Measurements from ENCODE around the gene OSM.

OSM gene

GRCh38 chr22:30292069-30292970, 25.7 kb upstream of the OSM start:
- DNase-seq (ENCODE audit: extremely low read depth, low read depth): no peak
- H3K4me3 ChIP-seq (replicated peaks; ENCODE audit: low read depth, low read length): no peak overlapping the region
- no peak for TF ChIP-seq CTCF (IDR thresholded peaks at IDR 0.05; ENCODE audit: low read depth, low read length, missing control alignments)

- DNase-seq (ENCODE audit: extremely low read depth, low read depth): no peak
- no peak for TF ChIP-seq CTCF (IDR thresholded peaks at IDR 0.05; ENCODE audit: low read depth, low read length, missing control alignments)
- no peak overlapping the region for H3K4me3 ChIP-seq (replicated peaks; ENCODE audit: low read depth, low read length)
These were observed 24.6 kb upstream of the OSM start for GRCh38 chr22:30291058-30291892.

- H3K4me3 ChIP-seq (replicated peaks; ENCODE audit: low read depth, low read length): no peak overlapping the region; the same call in 1 of the 2 replicates
- DNase-seq (ENCODE audit: extremely low read depth, low read depth): no peak
These were observed 23.8 kb upstream of the OSM start for GRCh38 chr22:30290342-30291057.

GRCh38 chr22:30289980-30290313, 23.3 kb upstream of the OSM start:
- H3K4me3 ChIP-seq (replicated peaks; ENCODE audit: low read depth, low read length): peak overlapping the region; percentile 59
- no peak for TF ChIP-seq CTCF (IDR thresholded peaks at IDR 0.05; ENCODE audit: low read depth, low read length, missing control alignments)
- no peak for DNase-seq (ENCODE audit: extremely low read depth, low read depth)

More at GRCh38 chr22:30290342-30291057, 23.8 kb upstream of the OSM start:
- TF ChIP-seq CTCF (IDR thresholded peaks at IDR 0.05; ENCODE audit: low read depth, low read length, missing control alignments): no peak

DNA sequence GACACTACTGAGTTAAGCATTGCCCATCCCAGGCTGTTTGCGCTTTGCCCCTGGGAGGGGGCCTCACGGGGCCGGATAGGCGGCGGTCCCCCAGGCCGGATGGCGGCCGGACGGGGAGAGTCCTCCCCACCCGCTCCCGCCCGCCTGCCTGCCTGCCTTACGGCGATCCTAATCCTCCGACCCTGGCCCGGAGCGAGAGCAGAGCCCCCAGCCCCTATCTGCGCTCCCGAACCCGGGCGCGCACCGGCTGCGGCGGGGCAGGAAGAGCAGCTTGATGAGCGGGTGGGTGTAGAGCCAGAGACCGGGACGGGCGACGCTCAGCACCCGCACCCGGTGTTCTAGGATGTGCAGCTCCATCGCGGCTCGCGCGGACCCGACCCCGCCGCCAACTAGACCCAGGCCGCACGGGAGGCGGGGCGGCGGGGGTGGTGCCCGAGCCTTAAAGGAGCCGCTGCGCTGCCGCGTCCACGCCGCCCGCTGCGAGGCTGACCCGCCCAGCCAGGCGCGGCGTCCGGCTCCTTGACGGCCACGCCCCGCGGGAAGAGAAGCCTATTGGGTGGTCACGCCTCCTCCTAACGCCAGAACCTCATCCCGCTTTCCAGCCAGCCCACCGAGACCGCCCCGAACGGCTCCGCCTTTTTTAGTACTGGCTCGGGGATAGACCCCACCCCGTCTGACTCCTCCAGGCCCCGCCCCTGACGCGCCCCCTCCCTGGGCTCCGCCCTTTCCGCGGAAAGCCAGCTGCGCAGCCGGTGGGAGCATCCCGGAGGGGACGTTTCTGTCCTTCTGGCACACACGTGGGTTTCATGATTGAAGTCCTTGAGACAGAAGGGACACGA, 22.7 kb upstream of the OSM start, which contains the start of gene CASTOR1:
TSS of gene CASTOR1 (minus strand) at position 365 of the 839 bp plus-strand sequence. CDS start at position 357, 8 bp downstream.
- peak within 1 kb of the TSS; percentile 59 for H3K4me3 ChIP-seq (replicated peaks; ENCODE audit: low read depth, low read length)
- peak; percentile 92 for DNase-seq (ENCODE audit: extremely low read depth, low read depth)

More for the DNA sequence above, 22.7 kb upstream of the OSM start, which contains the start of gene CASTOR1:
- TF ChIP-seq CTCF (IDR thresholded peaks at IDR 0.05; ENCODE audit: low read depth, low read length, missing control alignments): no peak

Data from HFF-Myc (cell line).